ACC112 (cell line): Measurements from ENCODE around the gene URGCP.
A peak's percentile ranks its signal among the peaks of the same experiment; 100 is the strongest.

Source experiments
- H2AFZ ChIP-seq: fragments of 200-600 bp; sonication (generic); one replicate; pipeline ENCODE4 v1.6.0; 2017; ENCODE audit warnings: antibody characterized with exemption, low read length; ENCODE audit not compliant: unreplicated experiment
- H3K27ac ChIP-seq: fragments of 200-600 bp; sonication (generic); 2 replicates; pipeline ENCODE4 v1.5.1; 2014; ENCODE audit warnings: low read depth, mild to moderate bottlenecking, antibody characterized with exemption, low read length, moderate library complexity
- H3K27me3 ChIP-seq: fragments of 200-600 bp; sonication (generic); 2 replicates; pipeline ENCODE4 v1.6.1; 2014; ENCODE audit warnings: mild to moderate bottlenecking, antibody characterized with exemption, low read length, moderate library complexity, mixed read lengths; ENCODE audit not compliant: insufficient read depth
- H3K36me3 ChIP-seq: fragments of 200-600 bp; sonication (generic); 2 replicates; pipeline ENCODE4 v1.6.1; 2016; ENCODE audit warnings: mild to moderate bottlenecking, antibody characterized with exemption, low read length, moderate library complexity, mixed read lengths; ENCODE audit not compliant: insufficient read depth
- H3K4me1 ChIP-seq: fragments of 200-600 bp; sonication (generic); one replicate; pipeline ENCODE4 v1.6.1; 2016; ENCODE audit warnings: low read length, mixed read lengths; ENCODE audit not compliant: insufficient read depth, unreplicated experiment, control insufficient read depth
- H3K4me3 ChIP-seq: fragments of 200-600 bp; sonication (generic); 2 replicates; pipeline ENCODE4 v1.5.1; 2014; ENCODE audit warnings: mild to moderate bottlenecking, low read depth, low read length
- H3K79me2 ChIP-seq: fragments of 200-600 bp; sonication (generic); one replicate; pipeline ENCODE4 v1.6.0; 2016; ENCODE audit warnings: low read length; ENCODE audit not compliant: control insufficient read depth, unreplicated experiment, insufficient read depth

The URGCP gene

GRCh38 chr7:43872406-43873110 is 33.8 kb downstream of the URGCP start:
- Histone ChIP-seq H3K79me2 (peaks cover 10% of the 10 kb centered on the region), H3K27me3 (no peaks in the 10 kb centered on the region), H2AFZ (peak overlapping the region; percentile 42), H3K4me1 (peaks cover 46% of the 10 kb centered on the region), H3K36me3 (peaks cover 12% of the 10 kb centered on the region; the same call in 1 of the 2 replicates), H3K27ac (peak overlapping the region; percentile 98), H3K4me3 (peak overlapping the region; percentile 40)

GRCh38 chr7:43871064-43871463 is 35.3 kb downstream of the URGCP start:
- Histone ChIP-seq H3K4me1 (peaks cover 46% of the 10 kb centered on the region), H3K27ac (peak overlapping the region; percentile 98), H3K36me3 (peaks cover 11% of the 10 kb centered on the region; the same call in 1 of the 2 replicates), H3K27me3 (no peaks in the 10 kb centered on the region), H3K79me2 (peaks cover 10% of the 10 kb centered on the region), H2AFZ (no peak overlapping the region), H3K4me3 (no peak overlapping the region)

DNA sequence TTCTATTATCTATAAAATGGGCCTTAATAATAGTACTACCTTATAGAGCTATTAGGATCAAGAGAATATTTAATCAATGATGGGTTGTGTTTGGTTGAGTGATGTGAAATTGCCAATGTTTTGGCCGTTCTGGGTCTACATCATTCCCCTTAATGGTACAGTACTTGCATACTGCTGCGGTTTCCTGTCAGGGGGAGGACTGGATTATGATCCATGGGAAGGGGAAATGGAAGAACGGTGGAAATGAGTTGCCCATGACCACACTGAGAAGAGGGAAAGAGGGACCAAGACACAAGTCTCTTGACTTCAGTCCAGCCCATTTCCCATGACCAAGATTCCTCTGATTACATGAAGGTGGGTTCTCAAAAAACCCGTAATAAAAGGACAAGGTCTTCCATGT is 36.1 kb downstream of the URGCP start:
- Histone ChIP-seq H3K4me3 (peak overlapping the region; percentile 96), H2AFZ (no peak overlapping the region), H3K79me2 (peaks cover 10% of the 10 kb centered on the region), H3K27ac (peak overlapping the region; percentile 98), H3K4me1 (peaks cover 46% of the 10 kb centered on the region), H3K27me3 (no peaks in the 10 kb centered on the region), H3K36me3 (peaks cover 14% of the 10 kb centered on the region; the same call in 1 of the 2 replicates)

GRCh38 chr7:43869867-43870240 is 36.5 kb downstream of the URGCP start:
- H3K27ac ChIP-seq, result peak overlapping the region; percentile 98
- H3K4me1 ChIP-seq, result peaks cover 46% of the 10 kb centered on the region
- H3K79me2 ChIP-seq, result peaks cover 10% of the 10 kb centered on the region
- H3K27me3 ChIP-seq, result no peaks in the 10 kb centered on the region
- H3K36me3 ChIP-seq, result peaks cover 17% of the 10 kb centered on the region; the same call in 1 of the 2 replicates
- H3K4me3 ChIP-seq, result peak overlapping the region; percentile 96
- H2AFZ ChIP-seq, result peak overlapping the region; percentile 19

GRCh38 chr7:43869006-43869866 is 37.2 kb downstream of the URGCP start, which contains the start of gene MRPS24:
TSS of gene MRPS24 (minus strand) at chr7:43869517. CDS start at chr7:43869495, 22 bp downstream.
- Histone ChIP-seq H2AFZ (peak within 1 kb of the TSS; percentile 54), H3K4me3 (peak within 1 kb of the TSS; percentile 96), H3K4me1 (peaks cover 45% of the 10 kb centered on the region), H3K27ac (peak within 1 kb of the TSS; percentile 98), H3K27me3 (no peaks in the 10 kb centered on the region), H3K79me2 (peaks cover 10% of the 10 kb centered on the region), H3K36me3 (peaks cover 17% of the 10 kb centered on the region; the same call in 1 of the 2 replicates)

DNA sequence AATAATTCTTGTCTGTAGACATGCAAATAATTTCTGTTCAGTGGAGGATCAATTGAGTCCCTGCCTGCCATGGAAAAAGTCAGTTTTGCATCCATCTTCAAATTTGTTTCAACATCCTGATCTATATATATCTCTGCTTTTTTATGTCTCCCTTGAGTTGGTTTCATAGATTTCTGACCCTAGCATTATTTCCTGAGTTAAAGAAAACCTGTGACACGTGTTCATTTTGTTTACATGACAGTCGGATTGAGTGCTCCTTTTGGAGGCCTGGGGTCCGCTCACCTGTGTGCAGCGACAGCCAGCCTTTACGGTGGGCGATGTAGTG is 37.8 kb downstream of the URGCP start:
- Histone ChIP-seq H3K4me1 (peaks cover 39% of the 10 kb centered on the region), H3K27ac (peak overlapping the region; percentile 98; the same call in 1 of the 2 replicates), H3K4me3 (peak overlapping the region; percentile 96), H3K36me3 (peaks cover 17% of the 10 kb centered on the region; the same call in 1 of the 2 replicates), H3K27me3 (no peaks in the 10 kb centered on the region), H2AFZ (peak overlapping the region; percentile 37), H3K79me2 (peaks cover 10% of the 10 kb centered on the region)

- Histone ChIP-seq H3K27ac (no peak overlapping the region), H2AFZ (no peak overlapping the region)
Observed at GRCh38 chr7:43868181-43868580, 38.2 kb downstream of the URGCP start.

GRCh38 chr7:43865277-43865676 is 41.1 kb downstream of the URGCP start:
- peaks cover 10% of the 10 kb centered on the region for H3K79me2 ChIP-seq
- H2AFZ ChIP-seq, result no peak overlapping the region
- H3K4me1 ChIP-seq, result peaks cover 12% of the 10 kb centered on the region
- H3K27ac ChIP-seq, result no peak overlapping the region
- no peaks in the 10 kb centered on the region for H3K27me3 ChIP-seq
- peaks cover 17% of the 10 kb centered on the region; the same call in 1 of the 2 replicates for H3K36me3 ChIP-seq
- no peak overlapping the region for H3K4me3 ChIP-seq

More at GRCh38 chr7:43868181-43868580, 38.2 kb downstream of the URGCP start:
- peaks cover 17% of the 10 kb centered on the region; the same call in 1 of the 2 replicates for H3K36me3 ChIP-seq
- peak overlapping the region; percentile 96 for H3K4me3 ChIP-seq
- peaks cover 10% of the 10 kb centered on the region for H3K79me2 ChIP-seq
- no peaks in the 10 kb centered on the region for H3K27me3 ChIP-seq
- peaks cover 35% of the 10 kb centered on the region for H3K4me1 ChIP-seq

DNA sequence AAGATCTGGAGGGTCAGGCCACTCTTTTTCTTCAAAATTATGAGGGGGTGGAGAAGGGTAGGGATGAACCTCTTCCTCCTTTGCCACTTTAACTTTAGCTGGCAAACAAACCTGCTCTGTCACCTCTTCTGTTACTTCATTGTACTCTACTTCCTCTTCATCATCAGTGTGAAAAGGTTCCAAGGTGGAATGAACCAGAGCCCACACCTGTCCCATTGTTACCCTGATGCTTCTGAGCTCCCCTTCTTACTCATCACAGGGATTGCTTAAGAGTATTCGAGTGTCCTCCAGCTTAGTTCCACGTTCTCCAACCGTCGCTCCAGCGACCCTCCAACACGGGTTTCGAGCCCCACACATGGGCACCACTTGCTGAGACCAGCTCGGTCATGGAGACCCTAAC is 42.3 kb downstream of the URGCP start:
- Histone ChIP-seq H3K4me1 (peaks cover 9% of the 10 kb centered on the region), H3K27me3 (no peaks in the 10 kb centered on the region), H3K4me3 (no peak overlapping the region), H2AFZ (no peak overlapping the region), H3K36me3 (peaks cover 17% of the 10 kb centered on the region; the same call in 1 of the 2 replicates), H3K27ac (no peak overlapping the region), H3K79me2 (peaks cover 10% of the 10 kb centered on the region)

DNA sequence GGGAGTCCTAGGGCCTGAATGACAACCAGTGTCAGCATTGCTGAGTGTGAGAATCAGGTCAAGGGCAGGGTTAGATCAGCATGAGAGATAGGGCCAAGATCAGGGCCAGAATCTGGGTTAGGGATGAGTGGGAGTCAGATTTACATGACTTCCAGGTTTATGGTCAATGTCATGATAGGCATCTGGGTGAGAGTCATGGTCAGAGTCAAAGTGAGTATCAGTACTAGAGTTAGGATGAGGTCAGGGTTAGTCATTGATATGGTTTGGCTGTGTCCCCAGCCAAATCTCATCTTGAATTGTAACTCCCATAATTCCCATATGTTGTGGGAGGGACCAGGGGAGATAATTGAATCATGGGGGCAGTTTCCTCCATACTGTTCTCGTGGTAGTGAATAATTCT is 49.4 kb downstream of the URGCP start:
- H3K4me3 ChIP-seq, result no peak overlapping the region
- no peak overlapping the region for H3K27ac ChIP-seq
- no peaks in the 10 kb centered on the region for H3K4me1 ChIP-seq
- no peaks in the 10 kb centered on the region for H3K27me3 ChIP-seq
- H3K79me2 ChIP-seq, result no peaks in the 10 kb centered on the region
- H2AFZ ChIP-seq, result no peak overlapping the region
- no peaks in the 10 kb centered on the region for H3K36me3 ChIP-seq
